Measurements from ENCODE around the gene DKC1.

- TF ChIP-seq POLR2AphosphoS5 (IDR thresholded peaks at IDR 0.05; ENCODE audit: borderline replicate concordance, low read depth, low read length) (no peak), EZH2 (IDR thresholded peaks at IDR 0.05) (no peak), FOXP2 (optimal IDR thresholded peaks at IDR 0.05; ENCODE audit: control extremely low read depth, extremely low read length, insufficient read depth) (no peak)
Observed at GRCh38 chrX:154738011-154738738, 24.5 kb upstream of the DKC1 start.

Measured in SK-N-MC (cell line).